GM12872 (cell line): ENCODE results near the gene SLC17A9.

Source experiments
- CTCF ChIP-seq: IDR thresholded peaks from 3 replicates; pipeline ENCODE4 v1.5.1; 2011; ENCODE audit warnings: low read depth, mild to moderate bottlenecking, low read length, moderate library complexity; ENCODE audit not compliant: insufficient read depth

The SLC17A9 gene

GRCh38 chr20:63009988-63010769 lies 57.7 kb downstream of the SLC17A9 start:
- no peak for TF ChIP-seq CTCF

- TF ChIP-seq CTCF = no peak
Measured at GRCh38 chr20:63011798-63012197, 59.3 kb downstream of the SLC17A9 start.

GRCh38 chr20:63013207-63013606 lies 60.7 kb downstream of the SLC17A9 start:
- no peak for TF ChIP-seq CTCF

GRCh38 chr20:63014287-63014686 lies 61.8 kb downstream of the SLC17A9 start:
- no peak for TF ChIP-seq CTCF

GRCh38 chr20:63014710-63015109 lies 62.2 kb downstream of the SLC17A9 start:
- TF ChIP-seq CTCF = no peak

GRCh38 chr20:63015147-63015661 lies 62.7 kb downstream of the SLC17A9 start:
- TF ChIP-seq CTCF = no peak

GRCh38 chr20:63015662-63016361 lies 63.3 kb downstream of the SLC17A9 start:
- no peak for TF ChIP-seq CTCF
